ENCODE data around the gene VTCN1. TPM values are rescaled to one million over a fixed set of nuclear protein-coding genes. Genes with fewer than 3 reads are reported as not detected.
A peak's percentile ranks its signal among the peaks of the same experiment; 100 is the strongest.

The VTCN1 gene
- total RNA-seq, 1 donor from 2014 or later = not detected

DNA sequence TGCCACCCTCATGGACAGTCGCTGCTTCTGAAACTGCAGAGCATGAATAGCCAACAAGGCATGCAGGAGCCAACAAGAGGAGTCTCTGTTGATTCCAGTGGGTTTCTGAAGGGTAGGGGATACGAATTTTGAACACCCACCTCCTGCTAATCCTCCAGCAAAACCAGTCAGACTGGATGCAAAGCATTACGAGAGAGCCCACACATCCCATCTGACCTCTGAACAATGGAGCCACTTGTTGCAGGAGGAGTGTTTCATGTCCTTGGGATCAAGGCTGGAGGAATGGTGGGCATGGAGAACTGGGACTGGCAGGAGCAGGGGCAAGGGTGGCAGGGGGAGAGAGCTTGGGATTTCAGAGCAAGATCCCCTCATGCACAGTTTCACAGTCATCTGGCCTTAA is 1.6 kb downstream of the VTCN1 start:
- no peak for DNase-seq (ENCODE audit: low read depth in 2 of 2)

DNA sequence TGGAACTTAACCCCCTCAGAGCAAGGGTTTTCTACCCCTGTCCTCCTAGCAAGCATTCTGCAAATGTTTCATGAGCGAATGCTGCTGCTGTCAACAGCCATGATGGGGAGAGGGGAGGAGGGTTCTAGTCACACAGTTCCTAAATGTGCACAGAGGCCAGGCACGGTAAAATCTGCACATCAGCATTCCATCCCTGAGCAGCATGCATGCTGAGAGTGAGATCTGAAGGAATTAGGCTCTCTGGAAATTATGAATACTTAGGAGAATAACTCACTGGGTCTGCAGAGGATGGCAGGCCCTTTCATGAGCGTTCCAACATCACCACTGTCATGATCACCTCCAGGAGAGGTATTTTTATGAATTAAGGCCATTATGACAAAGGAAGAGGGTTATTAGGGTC is 2.1 kb downstream of the VTCN1 start:
- DNase-seq (ENCODE audit: low read depth in 2 of 2) = no peak

DNA sequence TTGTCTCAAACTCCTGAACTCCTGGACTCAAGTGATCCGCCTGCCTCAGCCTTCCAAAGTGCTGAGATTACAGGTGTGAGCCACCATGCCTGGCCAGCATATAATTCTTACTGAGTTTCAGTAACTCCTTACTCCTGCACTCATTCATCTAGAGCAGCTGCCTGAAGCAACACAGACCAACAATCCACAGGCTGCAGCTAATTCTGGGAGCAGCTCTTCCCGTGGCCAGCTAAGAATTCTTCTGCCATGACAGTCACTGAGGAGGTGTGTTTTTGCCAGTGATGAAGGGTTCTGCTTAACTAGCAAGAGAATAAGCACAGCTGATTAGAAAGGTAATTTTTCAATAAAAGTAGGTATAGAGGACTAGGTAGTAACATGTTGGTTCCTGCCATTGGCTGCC is 5.4 kb downstream of the VTCN1 start:
- DNase-seq (ENCODE audit: low read depth in 2 of 2) = no peak

DNA sequence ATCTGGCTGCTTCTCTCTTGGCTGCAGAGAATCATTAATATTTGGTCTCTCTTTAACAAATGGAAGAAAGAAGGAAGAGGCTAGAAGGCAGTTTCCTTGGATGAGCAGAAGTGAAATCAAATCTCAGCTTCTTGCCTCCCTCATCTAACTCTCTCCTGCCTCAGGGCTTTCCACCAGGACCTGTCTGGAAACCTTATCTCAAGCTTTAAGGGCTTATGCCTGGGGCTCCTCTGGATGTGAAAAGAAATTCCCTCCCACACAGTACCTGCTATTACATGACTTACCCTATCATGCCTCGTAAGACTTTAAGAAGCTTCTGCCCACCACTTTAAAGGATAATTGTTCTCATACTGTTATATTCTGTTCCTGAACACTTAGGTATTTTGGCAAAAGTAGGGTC is 8.9 kb downstream of the VTCN1 start:
- DNase-seq (ENCODE audit: low read depth in 2 of 2) = no peak

DNA sequence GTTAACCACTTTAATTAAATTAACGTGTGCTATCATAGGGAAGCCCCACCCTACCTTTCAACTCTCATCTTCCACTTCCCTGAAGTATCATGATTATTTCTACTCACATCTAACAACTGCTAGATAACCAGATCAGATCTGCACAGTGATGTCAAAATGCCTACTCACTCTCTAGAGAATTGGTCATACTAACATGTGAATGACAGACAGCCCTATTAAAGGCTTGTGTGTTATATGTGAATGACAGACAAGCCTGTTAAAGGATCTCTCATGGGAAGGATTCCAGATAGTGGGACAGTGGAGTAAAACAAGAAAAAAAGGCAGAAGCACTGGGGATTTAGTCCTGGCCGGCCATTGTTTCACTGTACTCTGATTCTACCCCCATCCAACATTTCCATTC is 12.6 kb downstream of the VTCN1 start:
- DNase-seq (ENCODE audit: low read depth in 2 of 2) = no peak

DNA sequence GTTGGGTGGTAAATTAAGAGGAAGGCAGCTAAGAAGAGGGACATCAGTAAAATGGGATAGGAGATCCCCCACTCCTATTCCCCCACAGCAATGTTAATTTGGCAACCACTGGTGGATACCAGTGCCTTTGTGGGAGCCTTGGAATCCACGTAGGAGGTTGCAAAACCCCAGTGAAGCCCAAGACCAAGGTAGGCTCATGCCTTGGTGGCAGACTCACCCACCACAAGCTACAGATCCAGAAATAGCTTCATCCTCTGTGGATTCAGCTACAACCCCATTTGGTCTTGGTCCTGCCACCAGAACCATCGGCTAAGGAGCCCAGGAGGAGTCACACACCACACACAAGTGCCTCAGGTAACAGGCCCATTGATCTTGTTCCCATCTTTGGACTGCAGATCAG is 21.0 kb downstream of the VTCN1 start:
- no peak for DNase-seq (ENCODE audit: low read depth in 2 of 2)

DNA sequence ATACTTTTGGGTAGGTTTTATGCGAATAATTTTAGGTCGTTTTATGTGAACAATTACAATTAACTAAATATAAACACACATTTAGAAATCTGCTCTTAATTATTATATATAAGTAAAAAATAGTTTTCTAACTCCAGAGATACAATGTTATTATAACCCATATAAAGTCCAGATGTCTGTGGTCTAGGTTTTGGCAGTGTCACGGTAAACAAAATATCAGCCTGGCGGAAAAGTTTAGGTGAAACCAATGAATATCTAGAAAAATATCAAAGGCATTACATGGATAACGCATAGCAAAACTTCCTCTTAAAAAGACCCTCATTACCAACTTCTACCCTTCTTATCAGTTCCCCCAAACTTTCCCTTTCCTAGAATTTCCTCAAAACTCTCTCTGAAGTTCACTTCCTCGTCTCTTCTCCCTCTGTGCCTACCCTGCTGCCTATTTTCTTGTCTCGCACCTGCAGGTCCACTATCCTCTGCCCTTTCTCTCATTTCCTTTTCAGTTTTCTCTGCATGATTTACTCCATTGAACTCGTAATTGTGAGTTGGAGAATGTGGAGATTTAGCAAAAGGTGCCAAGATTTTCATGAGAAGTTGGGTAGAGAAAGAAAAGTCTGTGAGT is 21.8 kb downstream of the VTCN1 start:
- DNase-seq (ENCODE audit: low read depth in 2 of 2) = no peak

DNA sequence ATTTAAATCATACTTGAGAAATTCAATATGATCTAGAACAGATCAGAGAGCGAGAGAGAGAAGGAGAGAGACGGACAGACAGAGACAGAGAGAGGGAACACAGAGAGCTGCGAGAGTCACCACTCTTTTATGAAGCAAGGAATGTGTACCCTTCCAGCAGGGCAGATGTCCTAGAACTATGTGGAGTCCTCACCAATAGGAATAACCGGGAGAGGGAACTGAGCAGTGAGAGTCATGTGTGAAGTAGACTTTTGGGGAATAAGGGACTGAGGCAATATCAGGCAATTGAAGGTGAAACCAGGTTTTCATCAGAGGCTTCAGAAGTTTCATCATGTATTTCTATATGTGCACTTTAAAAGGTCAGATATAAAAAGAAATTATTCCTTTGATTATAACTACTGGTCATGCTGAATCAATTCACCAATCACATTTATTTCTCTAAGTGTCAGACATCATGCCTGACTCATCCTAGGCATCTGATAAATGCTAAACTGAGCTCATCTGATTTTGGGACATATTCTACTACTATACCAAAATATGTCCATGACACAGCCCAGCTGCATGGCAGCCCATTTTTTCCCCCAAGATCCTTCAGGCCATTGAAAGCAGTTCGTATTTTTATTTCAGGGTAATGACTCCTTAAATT is 22.4 kb downstream of the VTCN1 start:
- DNase-seq (ENCODE audit: low read depth in 2 of 2) = no peak

DNA sequence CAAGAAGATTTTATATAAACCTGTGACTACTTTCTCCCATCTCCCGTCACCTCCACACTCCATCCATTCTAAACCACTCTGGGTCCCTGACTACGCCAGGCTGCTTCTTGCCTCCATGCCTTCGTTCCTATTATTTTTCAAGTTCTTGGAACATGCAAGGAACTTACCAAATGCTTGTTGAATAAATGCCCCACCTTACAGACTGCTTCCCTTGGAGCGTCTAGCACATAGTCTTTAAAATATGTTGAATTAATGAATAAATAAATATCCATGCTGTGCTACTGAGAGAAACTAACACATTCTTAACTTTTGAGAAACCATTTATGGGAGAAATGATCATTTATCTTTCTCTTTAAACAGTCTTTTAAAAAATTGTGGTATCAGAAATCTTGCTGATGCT is 27.6 kb downstream of the VTCN1 start:
- no peak for DNase-seq (ENCODE audit: low read depth in 2 of 2)

DNA sequence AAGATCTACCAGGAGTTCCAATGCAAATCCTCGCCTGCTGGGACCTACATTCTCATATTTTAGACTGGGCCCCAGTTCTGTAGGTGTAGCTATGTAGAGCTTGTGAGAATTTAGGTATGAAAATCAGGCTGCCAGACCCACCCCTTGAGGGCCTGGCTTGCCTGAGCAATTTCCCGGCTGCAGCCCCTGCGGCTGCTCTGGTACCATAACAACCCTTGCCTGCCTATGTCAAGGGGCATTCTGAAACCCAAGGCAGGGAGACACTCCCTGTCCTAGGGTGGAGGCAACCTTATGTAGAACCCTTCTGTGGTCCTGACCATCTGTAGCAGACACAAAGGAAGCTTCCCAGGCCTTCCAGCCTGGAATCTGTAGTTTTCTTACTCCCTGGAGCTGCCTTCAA is 28.4 kb downstream of the VTCN1 start:
- DNase-seq (ENCODE audit: low read depth in 2 of 2) = no peak

DNA sequence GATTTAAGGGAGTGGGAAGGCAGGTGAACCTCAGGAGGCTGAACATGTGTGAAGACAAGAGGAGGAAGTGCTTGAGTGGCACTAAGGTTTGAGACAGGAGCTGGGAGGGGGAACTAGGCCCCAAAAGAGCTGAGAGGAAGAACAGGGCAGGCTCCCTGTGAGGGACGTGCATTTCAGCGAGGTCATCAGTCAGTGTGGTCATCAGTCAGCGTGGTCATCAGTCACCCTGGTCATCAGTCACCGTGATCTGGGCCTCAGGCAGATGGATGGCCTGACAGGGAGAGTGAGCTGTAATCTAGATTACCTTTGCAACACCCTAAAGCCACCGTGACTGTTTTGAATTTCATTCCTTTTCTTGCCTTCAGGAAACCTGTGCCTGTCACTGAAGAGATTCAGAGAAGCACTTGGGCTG is 29.1 kb downstream of the VTCN1 start:
- no peak for DNase-seq (ENCODE audit: low read depth in 2 of 2)

DNA sequence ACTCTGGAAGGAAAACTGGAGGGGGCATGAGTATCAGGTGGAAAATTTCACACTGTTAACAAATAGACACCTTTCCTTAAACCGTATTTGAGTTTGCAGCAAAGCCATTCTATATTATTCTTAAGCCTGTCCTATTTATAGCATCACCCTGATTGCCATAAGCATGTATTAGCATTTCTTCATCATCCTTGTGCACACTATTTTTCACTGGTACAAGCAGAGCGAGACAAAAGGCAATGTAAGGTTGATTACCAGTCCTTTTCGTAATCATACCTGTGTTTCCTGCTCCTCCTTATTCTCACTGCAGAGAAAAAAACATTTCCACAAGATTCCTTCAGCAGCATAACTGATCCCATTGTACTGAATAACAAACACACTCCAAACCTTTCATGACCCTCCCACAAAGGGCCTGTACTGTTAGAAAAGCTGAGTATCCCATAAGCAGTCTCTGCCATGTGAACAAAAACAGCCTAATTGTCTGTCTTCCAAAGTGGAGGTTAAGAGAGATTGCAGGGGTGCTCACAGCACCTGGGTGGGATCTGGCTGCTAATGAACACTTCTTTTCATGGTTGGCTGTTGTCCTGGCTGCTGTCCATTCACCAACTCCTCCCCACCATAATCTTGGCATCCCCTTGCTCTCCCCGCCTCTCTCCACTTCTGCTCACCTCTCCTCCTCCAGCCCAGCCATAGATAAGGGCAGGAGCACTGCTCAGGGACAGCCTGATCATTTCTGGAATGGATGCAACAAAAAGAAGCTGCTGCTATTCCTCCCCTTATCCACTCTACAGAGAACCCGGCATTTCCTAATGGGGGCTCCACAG is 30.4 kb downstream of the VTCN1 start:
- no peak for DNase-seq (ENCODE audit: low read depth in 2 of 2)

DNA sequence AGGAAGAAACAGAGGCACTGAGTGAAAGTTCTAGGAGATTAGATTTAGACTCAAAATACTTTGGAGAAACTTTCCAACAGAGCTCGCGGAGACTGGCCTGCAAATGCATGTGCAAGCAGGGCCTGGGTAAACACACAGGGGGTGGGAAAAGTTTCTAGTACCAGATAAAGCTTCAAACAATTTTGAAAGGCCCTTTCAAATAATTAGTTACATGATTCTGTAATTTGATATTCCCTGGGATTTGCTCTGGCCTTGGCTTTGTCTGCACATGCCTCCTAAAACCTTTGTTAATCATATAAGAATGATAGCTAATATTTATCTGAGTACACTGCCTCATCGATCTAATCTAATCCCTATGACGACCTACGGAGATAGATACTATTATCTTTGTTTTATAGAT is 31.3 kb downstream of the VTCN1 start:
- DNase-seq (ENCODE audit: low read depth in 2 of 2) = no peak

DNA sequence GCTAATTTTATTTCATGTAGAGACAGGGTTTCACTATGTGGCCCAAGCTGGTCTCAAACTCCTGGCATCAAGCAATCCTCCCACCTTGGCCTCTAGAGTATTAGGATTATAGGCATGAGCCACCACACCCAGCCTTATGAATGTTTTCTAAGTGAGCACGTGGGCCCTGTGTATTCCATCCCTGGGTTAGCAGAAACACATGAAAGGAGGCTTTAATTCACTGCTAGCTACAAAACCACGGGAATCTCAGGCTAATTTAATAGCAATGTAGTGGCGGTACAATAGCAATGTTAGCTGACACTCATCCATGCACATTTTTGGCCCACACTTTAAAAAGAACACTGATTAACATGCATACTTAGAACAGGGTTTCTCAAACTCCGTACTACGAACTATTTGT is 32.0 kb downstream of the VTCN1 start:
- no peak for DNase-seq (ENCODE audit: low read depth in 2 of 2)

DNA sequence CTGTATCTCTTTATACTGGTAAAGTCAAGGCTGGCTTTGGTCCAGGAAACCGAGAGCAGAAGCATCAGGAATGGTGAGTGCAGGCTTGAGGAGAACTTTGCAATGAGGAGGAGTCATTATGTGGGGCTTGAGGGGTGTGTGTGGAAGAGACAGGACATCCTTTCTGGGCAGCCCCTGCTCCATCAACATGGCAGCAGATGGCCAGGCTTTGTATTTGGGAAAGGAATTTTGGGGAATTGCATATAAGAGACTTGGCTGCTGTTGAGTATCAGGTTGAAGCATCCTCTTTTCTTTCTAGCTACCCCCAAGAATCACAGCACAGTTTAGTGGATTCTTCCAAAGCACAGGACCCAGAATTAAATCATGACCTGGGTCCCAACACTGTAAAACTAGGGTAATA is 33.4 kb downstream of the VTCN1 start:
- DNase-seq (ENCODE audit: low read depth in 2 of 2) = no peak

DNA sequence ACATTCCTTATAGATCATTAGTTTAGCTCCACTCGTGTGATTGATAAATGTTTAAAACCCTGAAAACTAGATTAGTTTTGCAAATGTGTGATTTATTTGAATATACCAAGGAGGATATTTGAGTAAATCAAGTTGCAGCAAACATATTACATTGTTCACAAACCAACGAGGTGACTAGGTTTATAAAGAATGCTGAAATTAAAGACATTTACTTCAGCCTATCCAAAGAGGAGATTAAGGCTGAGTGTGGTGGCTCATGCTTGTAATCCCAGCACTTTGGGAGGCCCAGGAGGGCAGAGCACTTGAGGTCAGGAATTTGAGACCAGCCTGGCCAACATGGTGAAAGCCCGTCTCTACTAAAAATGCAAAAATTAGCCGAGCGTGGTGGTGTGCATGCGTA is 34.1 kb downstream of the VTCN1 start:
- no peak for DNase-seq (ENCODE audit: low read depth in 2 of 2)

DNA sequence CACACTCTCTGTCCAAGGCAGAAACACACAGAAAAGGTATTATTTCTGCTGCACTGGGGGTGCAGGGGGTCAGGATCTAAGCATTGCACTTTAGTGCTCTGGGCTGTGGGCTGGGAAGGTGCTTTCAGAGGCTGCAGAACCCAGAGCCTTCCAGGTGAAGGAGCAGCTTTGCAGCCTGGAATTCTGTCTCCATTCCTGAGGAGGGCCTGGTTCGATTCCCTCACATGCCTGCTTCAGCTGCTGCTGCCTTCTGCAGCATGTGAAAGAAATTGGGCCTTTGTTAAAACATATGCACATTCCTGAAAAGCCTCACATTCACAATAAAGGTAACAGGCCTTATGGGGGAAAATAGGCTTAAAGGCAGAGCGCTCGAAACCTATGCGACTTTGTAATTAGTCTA is 35.9 kb downstream of the VTCN1 start:
- DNase-seq (ENCODE audit: low read depth in 2 of 2) = no peak

DNA sequence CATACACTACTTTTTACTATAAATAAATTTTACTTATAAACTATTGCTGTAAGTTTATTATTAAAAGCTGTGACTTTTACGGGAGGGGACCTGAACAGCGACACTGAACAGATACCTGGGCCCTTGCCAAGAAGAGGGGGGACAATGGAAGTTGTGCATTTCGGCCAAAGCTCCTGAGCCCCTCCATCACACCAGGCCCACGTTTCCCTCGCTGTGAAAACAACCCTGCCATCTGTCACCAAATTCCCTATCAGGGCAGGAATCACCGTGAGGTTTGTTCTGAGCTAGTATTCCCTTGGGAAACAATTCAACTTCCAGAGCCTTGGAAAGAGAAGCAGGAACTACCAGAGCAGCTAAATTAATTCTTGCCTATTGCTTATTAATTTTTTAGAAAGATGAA is 37.0 kb downstream of the VTCN1 start:
- DNase-seq (ENCODE audit: low read depth in 2 of 2) = no peak

DNA sequence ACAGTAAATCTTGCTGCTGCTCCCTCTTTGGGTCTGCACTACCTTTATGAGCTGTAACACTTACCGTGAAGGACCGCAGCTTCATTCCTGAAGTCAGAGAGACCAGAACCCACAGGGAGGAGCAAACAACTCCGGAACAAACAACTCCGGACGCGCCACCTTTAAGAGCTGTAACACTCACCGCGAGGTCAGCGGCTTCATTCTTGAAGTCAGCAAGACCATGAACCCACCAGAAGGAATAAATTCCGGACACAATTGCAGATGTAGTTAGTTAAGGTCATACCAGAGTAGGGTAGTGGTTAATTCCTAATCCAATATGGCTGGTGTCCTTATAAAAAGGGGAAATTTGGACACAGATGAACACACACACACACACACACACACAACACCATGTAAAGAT is 37.7 kb downstream of the VTCN1 start:
- no peak for DNase-seq (ENCODE audit: low read depth in 2 of 2)

DNA sequence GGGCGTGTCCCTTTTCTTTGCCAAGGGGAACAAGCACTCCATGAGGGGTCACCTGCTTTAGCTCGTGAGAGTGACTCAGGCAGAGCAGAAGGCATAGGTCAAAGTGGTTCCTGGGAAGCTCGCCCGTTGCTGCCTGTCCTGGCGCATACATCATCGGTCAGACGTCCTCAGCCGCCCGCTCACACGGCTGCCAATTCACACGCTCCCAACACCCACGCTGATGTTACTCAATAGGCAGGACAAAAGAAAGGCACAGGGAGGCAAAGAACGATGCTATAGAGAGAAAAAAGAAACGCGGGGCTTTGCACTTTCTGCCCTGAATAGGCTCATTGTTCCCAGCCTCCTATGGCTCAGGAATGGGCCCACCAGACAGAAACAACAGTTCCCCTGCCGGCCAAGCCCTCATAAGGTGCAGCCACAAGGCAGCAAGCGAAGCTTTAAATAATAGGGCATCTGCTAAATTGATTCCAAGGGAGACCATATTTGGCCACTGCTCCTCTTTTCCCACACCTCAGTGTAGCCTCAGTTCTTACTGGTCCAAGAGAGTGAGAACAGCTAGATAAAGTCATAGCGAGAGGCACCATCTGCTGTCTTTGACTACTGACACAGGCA is 38.7 kb downstream of the VTCN1 start:
- peak; percentile 17 to 18 for DNase-seq (ENCODE audit: low read depth in 2 of 2)

DNA sequence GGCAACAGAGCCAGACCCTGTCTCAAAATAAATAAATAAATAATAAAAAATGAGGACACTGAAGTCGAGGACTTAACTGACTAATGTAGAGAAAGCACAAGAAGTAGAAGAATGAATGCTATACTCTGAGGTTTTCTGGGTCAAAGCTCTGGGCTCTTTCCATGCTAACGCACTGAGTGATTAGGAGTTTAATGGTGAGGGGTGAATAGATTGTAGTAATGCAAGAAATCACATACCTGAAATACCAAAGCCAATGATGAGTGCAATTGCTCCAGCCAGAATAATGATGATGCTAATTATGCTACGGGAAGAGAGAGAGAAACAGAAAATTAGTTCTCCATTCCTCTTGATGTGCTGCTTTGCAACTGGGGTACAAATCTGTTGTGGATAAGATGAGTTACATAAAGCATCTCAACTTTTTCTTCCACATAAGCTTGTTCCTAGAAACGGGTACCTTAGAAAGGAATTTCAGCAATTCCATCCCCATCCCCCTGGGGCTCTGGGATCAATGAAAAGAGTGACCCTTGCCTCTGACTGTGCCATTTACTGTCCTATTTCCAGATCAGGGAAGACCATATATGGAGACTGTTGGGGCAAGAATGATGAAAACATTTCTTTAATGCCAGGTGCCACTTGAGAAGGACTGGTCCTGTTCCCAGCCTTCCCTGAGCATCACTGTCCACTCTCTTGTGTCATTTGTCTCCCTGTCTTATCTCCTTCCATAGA is 40.7 kb downstream of the VTCN1 start:
- DNase-seq (ENCODE audit: low read depth in 2 of 2) = no peak

DNA sequence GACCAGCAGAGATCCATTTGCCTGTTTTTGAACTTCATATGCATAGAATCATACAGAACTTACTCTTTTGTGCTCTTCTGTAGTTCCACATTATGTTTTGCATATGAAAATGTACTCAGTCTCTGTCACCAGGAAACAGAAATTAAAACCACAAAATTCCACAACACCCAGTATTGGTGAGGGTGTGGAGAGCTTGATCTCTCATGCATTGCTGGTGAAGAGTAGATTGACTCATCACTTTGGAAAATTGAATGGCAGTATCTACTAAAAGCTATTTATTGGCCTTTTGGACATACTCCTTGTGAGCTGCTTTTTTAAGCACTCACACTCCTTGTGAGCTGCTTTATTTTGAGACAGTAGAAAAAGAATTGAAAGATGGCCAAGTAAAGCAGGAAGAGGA is 43.3 kb downstream of the VTCN1 start:
- DNase-seq (ENCODE audit: low read depth in 2 of 2) = no peak
